ENCODE data around the gene CD52. TPM values are rescaled to one million over a fixed set of nuclear protein-coding genes. Genes with fewer than 3 reads are reported as not detected.

Gene CD52
- total RNA-seq, 1 experiment from 2014 or later: 2.0 TPM

DNA sequence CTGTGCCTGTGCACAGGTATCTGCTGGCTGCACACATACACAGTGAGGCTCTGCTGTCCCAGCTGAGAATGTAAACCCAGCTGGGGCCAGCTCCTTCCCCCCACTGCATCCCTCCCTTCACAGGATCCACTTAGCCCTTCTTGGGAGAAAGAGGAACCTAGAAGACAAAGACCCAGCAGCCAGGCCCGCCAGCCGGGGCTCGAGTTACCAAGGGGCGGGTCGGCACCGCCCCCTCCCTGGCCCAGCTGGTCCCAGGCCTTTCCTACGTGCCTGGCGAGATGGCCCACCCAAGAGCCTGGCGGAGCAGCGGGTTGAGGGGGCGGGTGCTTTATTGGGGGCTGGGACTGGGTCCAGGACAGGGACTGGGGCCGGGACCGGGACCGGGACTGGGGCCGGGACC, 35.8 kb upstream of the CD52 start (continued):
- TF ChIP-seq SRF (IDR thresholded peaks at IDR 0.05; ENCODE audit: low read depth): no peak
- TF ChIP-seq FOSL1 (IDR thresholded peaks at IDR 0.05; ENCODE audit: low read depth): no peak

- H3K79me2 ChIP-seq (ENCODE audit: insufficient read depth, low read length): peaks cover 16% of the 10 kb centered on the region
- RAD21 ChIA-PET (ENCODE audit: low non-redundant PET in 1 of 2, low total read pairs in 2 of 2, uncharacterized antibody in 2 of 2, unreplicated experiment in 2 of 2): no interaction called here
- TF ChIP-seq JUND (IDR thresholded peaks at IDR 0.05) (no peak), EZH2phosphoT487 (IDR thresholded peaks at IDR 0.05; ENCODE audit: borderline replicate concordance) (no peak), ZNF274 (IDR thresholded peaks at IDR 0.05; ENCODE audit: low read depth, low read length) (no peak), ELF1 (IDR thresholded peaks at IDR 0.05; ENCODE audit: borderline replicate concordance, low read depth) (no peak), EZH2 (IDR thresholded peaks at IDR 0.05) (no peak), POLR2AphosphoS5 (IDR thresholded peaks at IDR 0.05; ENCODE audit: low read depth, low read length) (no peak), TCF7L2 (IDR thresholded peaks at IDR 0.05; ENCODE audit: borderline replicate concordance, extremely low read depth, insufficient read depth, insufficient read length) (no peak), EGR1 (IDR thresholded peaks at IDR 0.05; ENCODE audit: low read depth) (no peak), CEBPB (IDR thresholded peaks at IDR 0.05; ENCODE audit: low read depth) (no peak), POLR2A (IDR thresholded peaks at IDR 0.05; ENCODE audit: borderline replicate concordance, extremely low read depth, insufficient read depth, insufficient read length) (no peak), SP1 (IDR thresholded peaks at IDR 0.05; ENCODE audit: low read depth) (no peak), MAX (IDR thresholded peaks at IDR 0.05) (no peak), FOSL1 (IDR thresholded peaks at IDR 0.05; ENCODE audit: low read depth) (no peak), CBX3 (IDR thresholded peaks at IDR 0.05; ENCODE audit: low read depth) (no peak), SIN3A (IDR thresholded peaks at IDR 0.05; ENCODE audit: low read depth) (no peak), ZFX (IDR thresholded peaks at IDR 0.05) (no peak), RAD21 (IDR thresholded peaks at IDR 0.05; ENCODE audit: low read depth) (no peak)
- TF ChIP-seq, protein P1, sequence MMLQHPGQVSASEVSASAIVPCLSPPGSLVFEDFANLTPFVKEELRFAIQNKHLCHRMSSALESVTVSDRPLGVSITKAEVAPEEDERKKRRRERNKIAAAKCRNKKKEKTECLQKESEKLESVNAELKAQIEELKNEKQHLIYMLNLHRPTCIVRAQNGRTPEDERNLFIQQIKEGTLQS (IDR thresholded peaks at IDR 0.05): no peak
- TF ChIP-seq, protein P2, sequence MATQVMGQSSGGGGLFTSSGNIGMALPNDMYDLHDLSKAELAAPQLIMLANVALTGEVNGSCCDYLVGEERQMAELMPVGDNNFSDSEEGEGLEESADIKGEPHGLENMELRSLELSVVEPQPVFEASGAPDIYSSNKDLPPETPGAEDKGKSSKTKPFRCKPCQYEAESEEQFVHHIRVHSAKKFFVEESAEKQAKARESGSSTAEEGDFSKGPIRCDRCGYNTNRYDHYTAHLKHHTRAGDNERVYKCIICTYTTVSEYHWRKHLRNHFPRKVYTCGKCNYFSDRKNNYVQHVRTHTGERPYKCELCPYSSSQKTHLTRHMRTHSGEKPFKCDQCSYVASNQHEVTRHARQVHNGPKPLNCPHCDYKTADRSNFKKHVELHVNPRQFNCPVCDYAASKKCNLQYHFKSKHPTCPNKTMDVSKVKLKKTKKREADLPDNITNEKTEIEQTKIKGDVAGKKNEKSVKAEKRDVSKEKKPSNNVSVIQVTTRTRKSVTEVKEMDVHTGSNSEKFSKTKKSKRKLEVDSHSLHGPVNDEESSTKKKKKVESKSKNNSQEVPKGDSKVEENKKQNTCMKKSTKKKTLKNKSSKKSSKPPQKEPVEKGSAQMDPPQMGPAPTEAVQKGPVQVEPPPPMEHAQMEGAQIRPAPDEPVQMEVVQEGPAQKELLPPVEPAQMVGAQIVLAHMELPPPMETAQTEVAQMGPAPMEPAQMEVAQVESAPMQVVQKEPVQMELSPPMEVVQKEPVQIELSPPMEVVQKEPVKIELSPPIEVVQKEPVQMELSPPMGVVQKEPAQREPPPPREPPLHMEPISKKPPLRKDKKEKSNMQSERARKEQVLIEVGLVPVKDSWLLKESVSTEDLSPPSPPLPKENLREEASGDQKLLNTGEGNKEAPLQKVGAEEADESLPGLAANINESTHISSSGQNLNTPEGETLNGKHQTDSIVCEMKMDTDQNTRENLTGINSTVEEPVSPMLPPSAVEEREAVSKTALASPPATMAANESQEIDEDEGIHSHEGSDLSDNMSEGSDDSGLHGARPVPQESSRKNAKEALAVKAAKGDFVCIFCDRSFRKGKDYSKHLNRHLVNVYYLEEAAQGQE (IDR thresholded peaks at IDR 0.05; ENCODE audit: low read depth): no peak
- no peak overlapping the region for H2AFZ ChIP-seq (ENCODE audit: low read depth, low read length, poor library complexity, severe bottlenecking)
- no peak overlapping the region; the same call in 1 of the 2 replicates for H3K27ac ChIP-seq (ENCODE audit: low read depth, low read length)
- peaks cover 39 to 90% of the 10 kb centered on the region in 2 experiments for H3K4me1 ChIP-seq (ENCODE audit: control insufficient read depth in 1 of 2, insufficient read depth in 2 of 2, low read length in 2 of 2)
- BruUV-seq (replicated peaks): no TSS peak
- no peaks in the 10 kb centered on the region for H3K9me3 ChIP-seq (ENCODE audit: control insufficient read depth in 1 of 2, insufficient read depth in 1 of 2, low read depth in 1 of 2, low read length in 2 of 2)
- no peak overlapping the region for H3K4me3 ChIP-seq (replicated peaks in 1 of 2; ENCODE audit: low read depth in 1 of 2, low read length in 2 of 2)
- intact Hi-C loops (cut with micrococcal nuclease): no loop called here
- CTCF ChIA-PET: interaction anchor here (4.3 kb wide), 1 partner anchor 40 kb away, joined by 47 read pairs; no protein-coding TSS in a partner anchor
- ATAC-seq (no peak), DNase-seq (ENCODE audit: low read depth, low spot score) (no peak)
- H3K36me3 ChIP-seq (ENCODE audit: control insufficient read depth in 1 of 2, insufficient read depth in 2 of 2, low read length in 2 of 2): peaks cover 4 to 5% of the 10 kb centered on the region in 2 experiments; a peak in 3 of 4 replicates
- POLR2A ChIA-PET: no interaction called here
- H3K4me2 ChIP-seq (ENCODE audit: low read length): no peak overlapping the region
- no peak overlapping the region for H3K9ac ChIP-seq (ENCODE audit: low read length)
- H3K27me3 ChIP-seq (ENCODE audit: insufficient read depth, low read length): no peaks in the 10 kb centered on the region
- H4K20me1 ChIP-seq (ENCODE audit: insufficient read depth): no peaks in the 10 kb centered on the region
- no peaks in the 10 kb centered on the region for H3K9me2 ChIP-seq (ENCODE audit: insufficient read depth)
Observed at GRCh38 chr1:26282401-26282918, 35.3 kb upstream of the CD52 start.
